B cell (primary cell): ENCODE results near the gene AGXT. TPM values are rescaled to one million over a fixed set of nuclear protein-coding genes. Genes with fewer than 3 reads are reported as not detected.

Experiments
- ATAC-seq: fragments of 200-7000 bp; cut with Tn5 transposase; one replicate; pipeline ENCODE4 v1.10.0; 2021; ENCODE audit warnings: low read depth, mild to moderate bottlenecking, moderate number of reproducible peaks, moderate library complexity
- CTCF ChIA-PET: fragments of 350-600 bp; sonication (Branson Sonifier 250); formaldehyde crosslinking; loops from one replicate; lab custom pipeline; 2021; ENCODE audit warnings: antibody characterized with exemption, inconsistent platforms; lab: Charles Lee
- POLR2A ChIA-PET: fragments of 350-600 bp; sonication (Branson Sonifier 250); formaldehyde crosslinking; loops from one replicate; lab custom pipeline; 2021; ENCODE audit warnings: antibody characterized with exemption; lab: Charles Lee
- DNase-seq: peaks from one replicate; pipeline ENCODE4 v3.0.0; 2013
- H2AFZ ChIP-seq: 2 replicates; pipeline ENCODE4 v1.6.1; 2012; ENCODE audit warnings: mild to moderate bottlenecking, low read depth, low read length; ENCODE audit not compliant: insufficient read depth, poor library complexity, severe bottlenecking
- H3K27ac ChIP-seq, 2 donors: 1 replicate in 1 of 2; 2 replicates in 1 of 2; pipeline ENCODE4 v1.5.1; 2012 to 2013; ENCODE audit warnings: low read length in 2 of 2, mild to moderate bottlenecking in 2 of 2, moderate library complexity in 1 of 2
- H3K27me3 ChIP-seq, 4 experiments: fragments of 200-600 bp in 1 of 4; sonication (generic) in 1 of 4; replicated peaks in 1 of 4; 1 replicate in 2 of 4; 2 replicates in 2 of 4; pipeline versions ENCODE4 v1.6.1 to v1.7.0; 2013 to 2016; ENCODE audit warnings: low read length in 3 of 4, mild to moderate bottlenecking in 2 of 4, mixed read lengths in 1 of 4, moderate library complexity in 1 of 4; ENCODE audit not compliant: insufficient read depth in 4 of 4, control insufficient read depth in 3 of 4; ENCODE audit errors: control extremely low read depth in 1 of 4
- H3K36me3 ChIP-seq, 2 experiments: replicated peaks in 1 of 2; 1 replicate in 1 of 2; 2 replicates in 1 of 2; pipeline versions ENCODE4 v1.6.1 to v1.7.1; 2013; ENCODE audit warnings: low read length in 1 of 2; ENCODE audit not compliant: insufficient read depth in 2 of 2, control insufficient read depth in 1 of 2; ENCODE audit errors: control extremely low read depth in 1 of 2, extremely low read depth in 1 of 2
- H3K4me1 ChIP-seq, 2 donors: fragments of 200-600 bp in 1 of 2; sonication (generic) in 1 of 2; 1 replicate in 1 of 2; 2 replicates in 1 of 2; pipeline versions ENCODE4 v1.5.1 to v1.6.1; 2013 to 2017; ENCODE audit warnings: low read length in 2 of 2; ENCODE audit not compliant: control insufficient read depth in 2 of 2, insufficient read depth in 2 of 2
- H3K4me2 ChIP-seq: replicated peaks from 2 replicates; pipeline ENCODE3; 2012; ENCODE audit warnings: mild to moderate bottlenecking, low read depth, low read length; ENCODE audit not compliant: poor library complexity, severe bottlenecking
- H3K4me3 ChIP-seq, 5 experiments: fragments of 200-600 bp in 1 of 5; sonication (generic) in 1 of 5; 1 replicate in 3 of 5; 2 replicates in 2 of 5; pipeline versions ENCODE4 v1.5.1 to v1.7.0; 2011 to 2016; ENCODE audit warnings: low read length in 4 of 5, mild to moderate bottlenecking in 4 of 5, low read depth in 2 of 5, control low read depth in 1 of 5, moderate library complexity in 1 of 5; ENCODE audit not compliant: insufficient read depth in 1 of 5; ENCODE audit errors: control extremely low read depth in 1 of 5, extremely low read depth in 1 of 5
- H3K79me2 ChIP-seq: fragments of 200-600 bp; sonication (generic); one replicate; pipeline ENCODE4 v1.6.0; 2016; ENCODE audit warnings: low read length; ENCODE audit not compliant: control insufficient read depth, insufficient read depth
- H3K9ac ChIP-seq: fragments of 200-600 bp; sonication (generic); 2 replicates; pipeline ENCODE4 v1.6.1; 2017; ENCODE audit warnings: mild to moderate bottlenecking, low read length, moderate library complexity
- H3K9me3 ChIP-seq, 3 donors: one replicate each; pipeline versions ENCODE4 v1.6.1 to v1.7.1; 2013; ENCODE audit warnings: low read length in 2 of 3; ENCODE audit not compliant: control insufficient read depth in 2 of 3, insufficient read depth in 1 of 3; ENCODE audit errors: control extremely low read depth in 1 of 3
- H4K20me1 ChIP-seq: 2 replicates; pipeline ENCODE4 v1.6.0; 2012; ENCODE audit warnings: mild to moderate bottlenecking, low read length; ENCODE audit not compliant: insufficient read depth, control insufficient read depth, poor library complexity, severe bottlenecking
- H3K27ac Mint-ChIP-seq: one replicate; pipeline ENCODE4 v1.8.0; 2021; ENCODE audit warnings: mixed read lengths
- H3K27me3 Mint-ChIP-seq: one replicate; pipeline ENCODE4 v1.8.0; 2021; ENCODE audit warnings: mixed read lengths
- H3K4me1 Mint-ChIP-seq: one replicate; pipeline ENCODE4 v1.8.0; 2021; ENCODE audit warnings: mixed read lengths
- H3K4me3 Mint-ChIP-seq: one replicate; pipeline ENCODE4 v1.8.0; 2021; ENCODE audit warnings: mixed read lengths
- H3K9me3 Mint-ChIP-seq: one replicate; pipeline ENCODE4 v1.8.0; 2022; ENCODE audit warnings: mixed read lengths; ENCODE audit not compliant: insufficient read depth
- CTCF ChIP-seq: fragments of 200-600 bp; IDR thresholded peaks from one replicate; pipeline ENCODE4 v1.8.0; 2022; ENCODE audit warnings: antibody characterized with exemption, mild to moderate bottlenecking
- EZH2 ChIP-seq: IDR thresholded peaks from 2 replicates; pipeline ENCODE4 v1.6.1; 2012; ENCODE audit warnings: borderline replicate concordance, low read depth, mild to moderate bottlenecking, moderate library complexity, low read length; ENCODE audit not compliant: insufficient read depth, poor library complexity, severe bottlenecking
- WGBS: methylation state at CpG from one replicate; pipeline ENCODE4 v1.1.5; 2013; ENCODE audit warnings: missing lambda C conversion rate; ENCODE audit not compliant: insufficient coverage; 5-methylcytosine and 5-hydroxymethylcytosine counted together
- intact Hi-C: fragments of 100-400 bp; cut with micrococcal nuclease; formaldehyde crosslinking; loops from one replicate; pipeline ENCODE4 v1.10.0; 2022
- polyA plus RNA-seq: library from polyadenylated mRNA; depleted of rRNA; stranded (reverse); fragments of >200 nt; gene quantifications from 2 replicates; pipeline ENCODE4 v1.2.3, GENCODE V29; 2012
- total RNA-seq, 2 donors: library from RNA; stranded (reverse); fragments of 120-200 nt in 1 of 2; gene quantifications; 1 replicate in 1 of 2; 2 replicates in 1 of 2; pipeline versions ENCODE4 v1.2.3 to v1.2.4, GENCODE V29; 2013 to 2022

Gene AGXT
- total and polyA plus RNA-seq, 2 donors (not counting 1 experiment from before 2014, with no cell fraction given) = not detected

- ChIA-PET CTCF (interaction anchor here (0.7 to 2.4 kb wide), 3 partner anchors 298 to 339 kb away, joined by 3 to 5 read pairs (median 5); partner anchors contain the start of gene PPP1R7), POLR2A (no interaction called here)
- H4K20me1 ChIP-seq = no peaks in the 10 kb centered on the region
- no peaks in the 10 kb centered on the region for H3K36me3 ChIP-seq
- no peak overlapping the region for H3K4me3 ChIP-seq
- no peak overlapping the region for H2AFZ ChIP-seq
- peaks cover 0 to 36% (median 8%) of the 10 kb centered on the region in 3 donors for H3K9me3 ChIP-seq
- Mint-ChIP-seq H3K4me3 (no peak overlapping the region), H3K27ac (no peak overlapping the region), H3K4me1 (no peaks in the 10 kb centered on the region), H3K9me3 (peaks cover 5% of the 10 kb centered on the region), H3K27me3 (no peaks in the 10 kb centered on the region)
- H3K79me2 ChIP-seq = no peaks in the 10 kb centered on the region
- TF ChIP-seq EZH2 (no peak), CTCF (no peak)
- DNase-seq (no peak), ATAC-seq (no peak)
- H3K27ac ChIP-seq = no peak overlapping the region
- H3K27me3 ChIP-seq = peaks cover 0 to 2% (median 0%) of the 10 kb centered on the region in 4 experiments
- no peak overlapping the region for H3K4me2 ChIP-seq
- intact Hi-C loops = no loop called here
- H3K9ac ChIP-seq = no peak overlapping the region
- WGBS = 79% methylated on average over 15 of the region's 15 CpGs
- no peaks in the 10 kb centered on the region for H3K4me1 ChIP-seq
Observed at GRCh38 chr2:240852671-240853314, 15.8 kb upstream of the AGXT start.

DNA sequence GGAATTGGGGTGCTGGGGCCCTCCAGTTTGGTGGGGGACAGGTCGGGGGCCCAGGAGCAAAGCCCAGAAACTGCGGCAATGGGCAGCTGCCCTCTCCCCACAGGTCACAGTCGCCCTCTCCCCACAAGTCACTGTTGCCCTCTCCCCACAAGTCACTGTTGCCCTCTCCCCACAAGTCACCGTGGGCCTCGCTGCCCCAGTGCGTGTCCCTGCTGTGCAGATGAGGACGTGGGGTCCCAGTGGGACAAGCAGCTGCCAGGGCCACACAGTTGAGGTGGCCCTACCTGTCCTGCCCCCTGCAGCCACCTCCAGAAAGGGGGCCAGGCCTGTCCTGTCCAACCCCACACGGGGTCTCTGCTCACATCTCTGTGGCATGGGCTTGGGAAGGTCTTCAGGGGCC, 13.0 kb upstream of the AGXT start:
- no peak overlapping the region for H3K9ac ChIP-seq
- Mint-ChIP-seq H3K27me3 (peaks cover 6% of the 10 kb centered on the region), H3K4me1 (no peaks in the 10 kb centered on the region), H3K27ac (no peak overlapping the region), H3K9me3 (peaks cover 5% of the 10 kb centered on the region), H3K4me3 (no peak overlapping the region)
- peaks cover 0 to 36% (median 8%) of the 10 kb centered on the region in 3 donors for H3K9me3 ChIP-seq
- H3K4me1 ChIP-seq = no peaks in the 10 kb centered on the region
- H3K79me2 ChIP-seq = no peaks in the 10 kb centered on the region
- ChIA-PET CTCF (no interaction called here), POLR2A (no interaction called here)
- intact Hi-C loops = no loop called here
- no peak overlapping the region for H3K4me3 ChIP-seq
- H4K20me1 ChIP-seq = no peaks in the 10 kb centered on the region
- H3K36me3 ChIP-seq = no peaks in the 10 kb centered on the region
- H2AFZ ChIP-seq = no peak overlapping the region
- H3K27me3 ChIP-seq = peaks cover 0 to 2% (median 0%) of the 10 kb centered on the region in 4 experiments
- H3K4me2 ChIP-seq = no peak overlapping the region
- DNase-seq (no peak), ATAC-seq (no peak)
- no peak overlapping the region for H3K27ac ChIP-seq
- WGBS = 82% methylated on average over 8 of the region's 8 CpGs
- no peak for TF ChIP-seq EZH2
- TF ChIP-seq CTCF = no peak
